ENCODE measurements around the gene ATG4C. TPM values are rescaled to one million over a fixed set of nuclear protein-coding genes. Genes with fewer than 3 reads are reported as not detected.

ATG4C gene
- total RNA-seq, 4 donors from 2014 or later = 6.9 to 18.1 (median 8.9) TPM

DNA sequence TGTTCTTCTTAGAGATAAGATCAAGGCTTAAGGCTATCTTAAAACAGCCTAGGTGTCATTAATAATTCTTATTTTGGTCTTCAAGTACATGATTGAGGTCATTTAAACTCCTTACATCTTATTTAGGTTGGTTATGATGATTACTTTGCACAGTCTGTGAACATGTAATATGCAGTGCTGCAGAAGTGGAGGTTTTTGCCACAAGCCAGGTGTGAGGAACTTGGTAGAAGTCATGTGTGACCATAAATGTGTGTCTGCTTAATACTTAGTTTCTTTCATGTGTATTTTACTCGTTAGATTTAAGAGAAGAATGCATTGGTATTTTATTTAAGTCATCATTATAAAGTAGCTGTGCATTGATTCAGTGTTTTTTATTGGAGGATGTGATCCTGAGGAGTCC is 10.1 kb downstream of the ATG4C start:
- TF ChIP-seq, protein P1, sequence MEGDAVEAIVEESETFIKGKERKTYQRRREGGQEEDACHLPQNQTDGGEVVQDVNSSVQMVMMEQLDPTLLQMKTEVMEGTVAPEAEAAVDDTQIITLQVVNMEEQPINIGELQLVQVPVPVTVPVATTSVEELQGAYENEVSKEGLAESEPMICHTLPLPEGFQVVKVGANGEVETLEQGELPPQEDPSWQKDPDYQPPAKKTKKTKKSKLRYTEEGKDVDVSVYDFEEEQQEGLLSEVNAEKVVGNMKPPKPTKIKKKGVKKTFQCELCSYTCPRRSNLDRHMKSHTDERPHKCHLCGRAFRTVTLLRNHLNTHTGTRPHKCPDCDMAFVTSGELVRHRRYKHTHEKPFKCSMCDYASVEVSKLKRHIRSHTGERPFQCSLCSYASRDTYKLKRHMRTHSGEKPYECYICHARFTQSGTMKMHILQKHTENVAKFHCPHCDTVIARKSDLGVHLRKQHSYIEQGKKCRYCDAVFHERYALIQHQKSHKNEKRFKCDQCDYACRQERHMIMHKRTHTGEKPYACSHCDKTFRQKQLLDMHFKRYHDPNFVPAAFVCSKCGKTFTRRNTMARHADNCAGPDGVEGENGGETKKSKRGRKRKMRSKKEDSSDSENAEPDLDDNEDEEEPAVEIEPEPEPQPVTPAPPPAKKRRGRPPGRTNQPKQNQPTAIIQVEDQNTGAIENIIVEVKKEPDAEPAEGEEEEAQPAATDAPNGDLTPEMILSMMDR (IDR thresholded peaks at IDR 0.05) = no peak
- ATAC-seq (ENCODE audit: low FRiP score) (no peak), DNase-seq (ENCODE audit: low spot score) (no peak)

DNA sequence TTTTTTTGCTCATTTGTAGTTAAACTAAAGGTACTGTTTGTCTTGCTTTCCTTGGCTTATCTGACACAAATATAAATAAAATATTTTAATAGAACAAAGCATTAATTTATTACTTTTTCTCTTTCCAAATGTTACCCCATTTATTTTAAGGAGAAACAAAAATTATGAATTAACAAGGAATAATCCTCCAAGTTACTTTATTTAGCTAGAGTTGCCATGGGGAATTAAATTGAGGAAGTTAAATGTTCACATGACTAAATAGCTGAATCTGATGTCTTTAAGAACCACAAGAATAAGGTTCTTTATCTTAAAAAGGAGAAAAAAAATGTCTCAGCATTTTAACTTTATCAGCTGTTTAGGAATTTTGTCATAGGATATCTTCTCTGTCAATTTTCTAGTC is 12.3 kb downstream of the ATG4C start:
- TF ChIP-seq, protein P1 (IDR thresholded peaks at IDR 0.05) = no peak
- ATAC-seq (ENCODE audit: low FRiP score) (no peak), DNase-seq (ENCODE audit: low spot score) (no peak)

DNA sequence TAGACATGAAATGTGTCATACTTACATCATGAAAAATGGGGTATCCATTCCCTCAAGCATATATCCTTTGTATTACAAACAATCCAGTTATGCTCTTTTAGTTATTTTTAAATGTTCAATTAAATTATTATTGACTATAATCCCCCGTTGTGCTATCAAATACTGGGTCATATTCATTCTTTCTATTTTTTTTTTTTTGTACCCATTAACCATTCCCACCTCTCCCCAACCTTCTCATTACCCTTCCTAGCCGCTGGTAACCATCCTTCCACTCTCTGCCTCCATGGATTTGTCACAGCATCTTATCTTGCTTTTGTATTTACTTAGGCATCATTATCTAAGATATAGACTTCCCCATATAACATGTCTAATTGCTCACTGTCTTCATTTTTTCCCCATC is 15.8 kb downstream of the ATG4C start:
- TF ChIP-seq, protein P1 (IDR thresholded peaks at IDR 0.05) = no peak
- ATAC-seq (ENCODE audit: low FRiP score) (no peak), DNase-seq (ENCODE audit: low spot score) (no peak)

DNA sequence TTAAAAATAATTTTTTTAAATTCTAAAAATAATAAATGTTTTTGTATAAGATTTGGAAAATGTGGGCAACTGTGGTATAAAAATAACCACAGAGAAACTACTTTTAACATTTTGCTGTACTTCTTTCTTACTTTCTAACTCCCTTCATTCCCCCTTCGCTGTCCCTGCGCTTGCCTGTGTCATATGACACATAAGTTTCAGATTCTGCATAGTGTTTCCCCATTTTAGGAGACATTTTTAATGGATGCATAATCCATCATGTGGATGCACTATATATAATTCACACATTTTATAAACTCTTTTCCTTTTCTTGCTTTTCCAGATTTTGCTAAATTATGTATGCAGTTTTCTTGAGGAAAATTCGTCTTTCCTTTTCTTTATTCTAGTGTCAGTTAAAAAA is 16.3 kb downstream of the ATG4C start:
- no peak for ATAC-seq (ENCODE audit: low FRiP score)
- no peak for DNase-seq (ENCODE audit: low spot score)
- TF ChIP-seq, protein P1 (IDR thresholded peaks at IDR 0.05) = no peak

DNA sequence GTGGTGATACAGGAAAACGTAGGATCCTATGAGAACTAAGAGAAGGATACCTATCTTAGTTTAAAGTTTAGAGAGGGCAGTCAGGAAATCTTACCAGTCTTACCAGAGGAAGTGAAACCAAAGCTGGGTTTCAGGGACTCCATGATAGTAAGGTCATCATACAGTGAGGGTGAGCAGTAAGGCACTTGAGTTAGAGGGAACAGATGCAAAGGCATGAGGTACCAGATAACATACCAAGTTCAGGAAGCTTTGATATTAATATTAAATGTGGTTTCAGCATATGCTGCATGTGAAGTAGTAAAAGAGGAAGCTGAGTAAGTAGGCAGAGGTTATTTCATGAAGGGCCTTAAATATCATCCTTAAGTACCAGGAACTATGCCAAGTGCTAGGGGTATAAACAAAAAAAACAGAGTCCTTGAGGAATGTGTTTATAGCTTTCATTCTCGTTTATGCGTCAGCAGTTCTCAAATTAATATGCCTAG is 16.9 kb downstream of the ATG4C start:
- ATAC-seq (ENCODE audit: low FRiP score) (no peak), DNase-seq (ENCODE audit: low spot score) (no peak)
- TF ChIP-seq, protein P1 (IDR thresholded peaks at IDR 0.05) = no peak

DNA sequence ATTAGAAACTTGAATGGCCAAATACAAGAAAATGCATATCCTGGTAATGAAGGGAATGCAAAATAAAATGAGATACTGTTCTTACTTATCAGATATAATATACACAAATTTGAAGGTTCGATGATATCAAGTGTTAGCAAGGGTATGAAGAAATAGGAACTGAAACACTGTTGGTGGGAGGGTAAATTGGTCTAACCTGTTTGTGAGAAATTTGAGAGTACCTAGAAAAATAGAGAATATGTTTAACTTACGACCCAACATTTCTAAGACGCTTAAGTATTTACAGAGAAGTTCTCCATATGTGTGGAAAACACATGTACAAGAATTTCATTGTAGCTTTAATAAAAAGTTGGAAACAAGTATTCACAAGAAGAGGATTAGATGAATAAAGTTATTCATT is 25.9 kb downstream of the ATG4C start:
- TF ChIP-seq, protein P1 (IDR thresholded peaks at IDR 0.05) = no peak
- DNase-seq (ENCODE audit: low spot score) (no peak), ATAC-seq (ENCODE audit: low FRiP score) (no peak)

DNA sequence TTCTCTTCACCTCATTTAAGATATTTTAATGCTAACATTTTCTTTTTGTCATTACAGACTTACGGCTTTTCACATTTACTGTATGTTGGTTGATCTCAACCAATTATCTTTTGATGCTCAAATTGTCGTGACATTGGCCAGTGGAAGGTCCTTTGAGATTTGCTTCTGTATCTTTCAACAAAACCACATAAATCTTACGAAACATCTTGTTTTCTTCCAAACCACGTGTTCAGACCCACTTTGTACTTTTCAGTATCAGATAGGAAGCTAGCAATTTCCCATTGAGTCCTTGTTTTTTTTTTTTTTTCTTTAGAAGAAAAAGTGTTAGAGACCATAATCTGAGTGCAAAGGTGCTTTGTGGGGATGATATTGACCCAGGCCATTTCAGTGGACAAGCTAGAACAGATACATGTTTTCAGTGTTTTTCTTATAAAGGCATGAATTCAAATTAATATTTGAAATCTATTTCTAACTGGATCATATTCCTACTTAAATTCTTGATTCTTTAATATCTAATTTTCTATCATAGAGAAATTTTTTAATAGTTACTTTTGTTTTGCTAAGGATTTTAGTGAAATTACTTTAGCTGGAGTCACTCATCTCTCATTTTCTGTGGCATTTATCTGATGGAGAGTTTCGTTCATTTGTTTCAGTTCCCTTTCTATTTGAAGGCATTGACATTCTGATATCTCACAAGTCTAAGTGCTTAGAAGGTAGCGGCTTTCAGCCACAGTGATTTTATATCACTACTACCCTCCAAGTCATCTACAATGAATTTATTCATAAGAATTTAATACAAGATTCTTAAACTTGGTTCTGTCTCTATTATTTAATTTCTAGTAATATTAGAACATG is 26.7 kb downstream of the ATG4C start:
- ATAC-seq (ENCODE audit: low FRiP score) (no peak), DNase-seq (ENCODE audit: low spot score) (no peak)
- TF ChIP-seq, protein P1 (IDR thresholded peaks at IDR 0.05) = no peak

Measured in omental fat pad (tissue), 4 donors.